Measurements from ENCODE around the gene MTG2. TPM values are rescaled to one million over a fixed set of nuclear protein-coding genes. Genes with fewer than 3 reads are reported as not detected.

MTG2 gene
- total and polyA plus RNA-seq, 10 of the 15 experiments (the other 5 are each of a cell fraction or from before 2014, with no cell fraction given): 6.2 to 52.4 (median 34.3) TPM

- Histone ChIP-seq H3K4me2 (ENCODE audit: control insufficient read depth, insufficient read depth) (no peak overlapping the region), H3K27ac (ENCODE audit: control insufficient read depth, insufficient read depth) (no peak overlapping the region), H3K4me3 (no peak overlapping the region), H3K36me3 (ENCODE audit: control insufficient read depth in 2 of 2, insufficient read depth in 2 of 2, low read length in 1 of 2) (no peaks in the 10 kb centered on the region), H3K9me3 (replicated peaks; ENCODE audit: control insufficient read depth, insufficient read depth, low read length) (no peaks in the 10 kb centered on the region), H3K79me2 (ENCODE audit: control insufficient read depth, insufficient read depth, low read length) (no peaks in the 10 kb centered on the region), H4K20me1 (ENCODE audit: control insufficient read depth, insufficient read depth) (no peaks in the 10 kb centered on the region), H3K9ac (ENCODE audit: control insufficient read depth, insufficient read depth, low read length) (no peak overlapping the region), H3K4me1 (ENCODE audit: control insufficient read depth, insufficient read depth, low read length) (no peaks in the 10 kb centered on the region), H2AFZ (ENCODE audit: control insufficient read depth, low read depth, low read length) (no peak overlapping the region), H3K27me3 (replicated peaks in 1 of 2; ENCODE audit: control insufficient read depth in 2 of 2, insufficient read depth in 2 of 2, low read length in 1 of 2) (no peaks in the 10 kb centered on the region)
- CTCF ChIA-PET: no interaction called here
- POLR2A ChIA-PET: no interaction called here
- RAD21 ChIA-PET (ENCODE audit: unreplicated experiment): no interaction called here
- TF ChIP-seq GATAD2B (conservative IDR thresholded peaks at IDR 0.05; ENCODE audit: low read depth) (no peak), MTA3 (IDR thresholded peaks at IDR 0.05; ENCODE audit: borderline replicate concordance, low read length) (no peak), TAF1 (IDR thresholded peaks at IDR 0.05; ENCODE audit: borderline replicate concordance, low read depth, low read length) (no peak), ZZZ3 (IDR thresholded peaks at IDR 0.05; ENCODE audit: control insufficient read depth, insufficient read length, low read depth) (no peak), MAX (IDR thresholded peaks at IDR 0.05; ENCODE audit: low read depth, low read length) (no peak), MTA2 (IDR thresholded peaks at IDR 0.05; ENCODE audit: low read depth) (no peak), EP300 (IDR thresholded peaks at IDR 0.05; ENCODE audit: borderline replicate concordance in 1 of 2, control insufficient read depth in 1 of 2, low read depth in 2 of 2, low read length in 2 of 2) (no peak), MLLT1 (IDR thresholded peaks at IDR 0.05) (no peak), RAD21 (IDR thresholded peaks at IDR 0.05; ENCODE audit: insufficient read depth, low read depth, low read length) (no peak), USF1 (IDR thresholded peaks at IDR 0.05; ENCODE audit: borderline replicate concordance, extremely low read length, insufficient read depth, low read depth, low read length) (no peak), ZNF24 (IDR thresholded peaks at IDR 0.05) (no peak)
- SMC1A ChIA-PET (ENCODE audit: uncharacterized antibody, unreplicated experiment): no interaction called here
- FAIRE-seq (no peak), DNase-seq (ENCODE audit: low read depth, low spot score) (no peak), ATAC-seq (no peak)
- in situ Hi-C loops (cut with MboI): no loop called here
- 77% methylated on average over 26 of the region's 27 CpGs for WGBS (ENCODE audit: insufficient coverage, insufficient replicate concordance, low lambda C conversion rate, missing lambda C conversion rate)
- intact Hi-C loops (cut with micrococcal nuclease; ENCODE audit: unreplicated experiment): no loop called here
- BruUV-seq (replicated peaks): no TSS peak
Measured at GRCh38 chr20:62208795-62209755, 26.2 kb downstream of the MTG2 start.

All from GM12878 (cell line).